Activated CD4-positive, alpha-beta T cell treated with anti-CD3 and anti-CD28 coated beads, Interleukin-2, amount 10 ng/mL, durations not matched to agents 24 days and 14 days (primary cell): ENCODE data around the gene DENND6A. TPM values are rescaled to one million over a fixed set of nuclear protein-coding genes. Genes with fewer than 3 reads are reported as not detected.
A peak's percentile ranks its signal among the peaks of the same experiment; 100 is the strongest.

Experiments
- DNase-seq: peaks from one replicate; pipeline ENCODE4 v3.0.0; 2022
- H3K27ac Mint-ChIP-seq: one replicate; pipeline ENCODE4 v1.8.0; 2022; ENCODE audit warnings: mild to moderate bottlenecking, mixed read lengths
- H3K27me3 Mint-ChIP-seq: one replicate; pipeline ENCODE4 v1.8.0; 2022; ENCODE audit warnings: mixed read lengths
- H3K36me3 Mint-ChIP-seq: one replicate; pipeline ENCODE4 v1.8.0; 2022; ENCODE audit warnings: low read depth, mild to moderate bottlenecking, mixed read lengths
- H3K4me1 Mint-ChIP-seq: one replicate; pipeline ENCODE4 v1.8.0; 2021; ENCODE audit warnings: mixed read lengths
- H3K4me3 Mint-ChIP-seq: one replicate; pipeline ENCODE4 v1.8.0; 2022; ENCODE audit warnings: mild to moderate bottlenecking, moderate library complexity, mixed read lengths
- H3K9me3 Mint-ChIP-seq: one replicate; pipeline ENCODE4 v1.8.0; 2021; ENCODE audit warnings: mixed read lengths
- intact Hi-C: fragments of 100-400 bp; cut with micrococcal nuclease; formaldehyde crosslinking; loops from one replicate; pipeline ENCODE4 v1.15.1; 2023
- total RNA-seq: library from RNA; stranded (reverse); gene quantifications from 2 replicates; pipeline ENCODE4 v1.2.3, GENCODE V29; 2022

DENND6A gene, protein sequence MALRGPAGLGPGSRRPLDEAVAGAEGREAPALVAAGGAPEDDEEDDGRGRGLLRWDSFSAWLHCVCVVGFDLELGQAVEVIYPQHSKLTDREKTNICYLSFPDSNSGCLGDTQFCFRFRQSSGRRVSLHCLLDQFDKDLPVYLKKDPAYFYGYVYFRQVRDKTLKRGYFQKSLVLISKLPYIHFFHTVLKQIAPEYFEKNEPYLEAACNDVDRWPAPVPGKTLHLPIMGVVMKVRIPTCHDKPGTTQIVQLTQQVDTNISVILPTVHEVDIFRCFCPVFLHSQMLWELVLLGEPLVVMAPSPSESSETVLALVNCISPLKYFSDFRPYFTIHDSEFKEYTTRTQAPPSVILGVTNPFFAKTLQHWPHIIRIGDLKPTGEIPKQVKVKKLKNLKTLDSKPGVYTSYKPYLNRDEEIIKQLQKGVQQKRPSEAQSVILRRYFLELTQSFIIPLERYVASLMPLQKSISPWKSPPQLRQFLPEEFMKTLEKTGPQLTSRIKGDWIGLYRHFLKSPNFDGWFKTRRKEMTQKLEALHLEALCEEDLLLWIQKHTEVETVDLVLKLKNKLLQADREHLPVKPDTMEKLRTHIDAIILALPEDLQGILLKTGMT
- total RNA-seq = 20.8 and 25.2 TPM in 2 replicates

DNA sequence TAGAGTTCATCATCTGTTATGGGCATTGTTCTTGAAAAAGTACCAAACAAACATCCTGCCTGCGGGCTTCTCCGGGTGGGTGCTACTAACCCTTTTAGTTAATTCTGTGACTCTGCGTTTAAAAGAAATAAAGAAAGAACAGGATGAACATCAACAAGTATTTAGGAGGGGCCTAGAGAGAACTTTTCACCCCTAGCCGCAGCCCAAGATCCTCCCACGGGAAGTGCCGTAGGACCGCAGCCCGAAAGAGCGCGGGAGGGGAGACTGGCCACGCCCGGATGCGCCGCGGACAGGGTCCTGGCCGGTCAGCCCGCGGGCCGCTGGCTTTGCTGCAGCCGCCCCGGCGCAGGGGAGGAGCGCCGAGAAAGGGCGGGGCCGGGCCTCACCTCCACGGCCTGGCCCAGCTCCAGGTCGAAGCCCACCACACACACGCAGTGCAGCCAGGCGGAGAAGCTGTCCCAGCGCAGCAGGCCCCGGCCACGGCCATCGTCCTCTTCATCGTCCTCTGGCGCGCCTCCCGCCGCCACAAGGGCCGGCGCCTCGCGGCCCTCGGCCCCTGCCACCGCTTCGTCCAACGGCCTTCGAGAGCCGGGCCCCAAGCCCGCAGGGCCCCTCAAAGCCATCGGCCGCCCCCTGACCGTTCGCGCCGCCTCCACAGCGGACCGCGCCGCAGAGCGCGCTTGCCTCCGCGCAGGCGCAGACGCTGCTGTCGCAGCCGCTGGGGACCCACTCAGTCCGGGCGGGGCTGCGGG, at the start of gene DENND6A:
TSS of gene DENND6A (minus strand) at position 682 of the 752 bp plus-strand sequence. CDS start at position 623, 59 bp downstream.
- Mint-ChIP-seq H3K27me3 (no peaks in the 10 kb centered on the region), H3K4me1 (peaks cover 22% of the 10 kb centered on the region), H3K9me3 (no peaks in the 10 kb centered on the region), H3K36me3 (peaks cover 2% of the 10 kb centered on the region), H3K27ac (peak within 1 kb of the TSS; percentile 96), H3K4me3 (peak within 1 kb of the TSS; percentile 87)
- intact Hi-C loops = loop anchor here (1.0 to 5.0 kb wide), 6 partner anchors 22 to 1010 kb away; partner anchors contain the start of genes APPL1, ARF4, PDE12 and TASOR
- peak; percentile 98 for DNase-seq

DNA sequence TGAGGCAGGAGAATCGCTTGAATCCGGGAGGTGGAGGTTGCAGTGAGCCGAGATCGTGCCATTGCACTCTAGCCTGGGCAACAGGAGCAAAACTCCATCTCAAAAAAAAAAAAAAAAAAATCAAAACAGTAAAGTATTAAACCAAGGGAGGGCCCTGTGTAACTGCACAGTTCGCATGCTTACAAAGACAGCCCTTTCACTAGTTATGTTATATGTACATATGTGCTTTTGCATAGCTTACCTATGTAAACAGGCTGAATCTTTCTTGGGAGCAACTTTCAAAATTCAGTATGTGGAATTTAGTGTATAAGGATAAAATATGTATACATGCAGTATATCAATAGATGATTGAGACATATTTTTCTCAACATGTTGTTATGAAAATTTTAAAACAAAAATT, 47.1 kb upstream of the DENND6A start:
- no peak overlapping the region for H3K4me3 Mint-ChIP-seq
- peaks cover 7% of the 10 kb centered on the region for H3K27me3 Mint-ChIP-seq
- no peaks in the 10 kb centered on the region for H3K9me3 Mint-ChIP-seq
- H3K36me3 Mint-ChIP-seq = no peaks in the 10 kb centered on the region
- intact Hi-C loops = no loop called here
- no peak overlapping the region for H3K27ac Mint-ChIP-seq
- no peak for DNase-seq
- H3K4me1 Mint-ChIP-seq = no peaks in the 10 kb centered on the region

DNA sequence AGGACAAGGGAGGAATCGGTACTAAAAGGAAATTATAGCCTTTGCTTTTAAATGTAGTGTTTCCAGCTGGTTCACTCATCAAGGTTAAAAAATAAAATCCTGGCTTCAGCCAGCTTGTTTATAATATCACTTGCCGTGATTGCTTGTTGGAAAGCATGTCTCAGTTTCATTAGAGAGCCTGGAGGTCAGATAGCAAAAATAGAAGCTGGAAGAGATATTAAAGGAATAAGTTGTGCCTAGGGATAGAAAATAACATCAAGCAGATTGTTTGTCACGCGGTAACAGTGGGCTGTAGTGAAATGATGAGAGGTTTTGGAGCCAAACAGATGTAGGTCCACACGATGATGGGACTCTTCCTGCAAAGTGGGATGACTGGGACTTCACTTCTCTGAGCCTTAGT, 45.5 kb upstream of the DENND6A start:
- Mint-ChIP-seq H3K9me3 (no peaks in the 10 kb centered on the region), H3K27ac (no peak overlapping the region), H3K27me3 (peaks cover 5% of the 10 kb centered on the region), H3K36me3 (no peaks in the 10 kb centered on the region), H3K4me3 (no peak overlapping the region), H3K4me1 (no peaks in the 10 kb centered on the region)
- DNase-seq = no peak
- intact Hi-C loops = no loop called here

DNA sequence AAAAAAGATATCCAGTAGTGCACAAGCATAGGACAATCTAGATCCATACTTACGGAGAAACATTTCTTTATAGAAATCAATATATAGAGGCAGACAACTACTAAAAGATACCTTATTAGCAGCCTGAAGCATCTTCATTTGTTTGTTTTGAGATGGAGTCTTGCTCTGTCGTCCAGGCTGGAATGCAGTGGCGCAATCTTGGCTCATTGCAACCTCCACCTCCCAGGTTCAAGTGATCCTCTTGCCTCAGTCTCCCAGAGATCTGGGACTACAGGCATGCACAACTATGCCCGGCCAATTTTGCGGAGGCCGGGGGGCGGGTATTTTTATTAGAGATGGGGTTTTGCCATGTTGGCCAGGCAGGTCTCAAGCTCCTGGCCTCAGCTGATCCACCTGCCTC, 45.0 kb upstream of the DENND6A start:
- H3K36me3 Mint-ChIP-seq = no peaks in the 10 kb centered on the region
- intact Hi-C loops = no loop called here
- peaks cover 5% of the 10 kb centered on the region for H3K27me3 Mint-ChIP-seq
- no peaks in the 10 kb centered on the region for H3K4me1 Mint-ChIP-seq
- H3K4me3 Mint-ChIP-seq = no peak overlapping the region
- DNase-seq = no peak
- no peak overlapping the region for H3K27ac Mint-ChIP-seq
- no peaks in the 10 kb centered on the region for H3K9me3 Mint-ChIP-seq

DNA sequence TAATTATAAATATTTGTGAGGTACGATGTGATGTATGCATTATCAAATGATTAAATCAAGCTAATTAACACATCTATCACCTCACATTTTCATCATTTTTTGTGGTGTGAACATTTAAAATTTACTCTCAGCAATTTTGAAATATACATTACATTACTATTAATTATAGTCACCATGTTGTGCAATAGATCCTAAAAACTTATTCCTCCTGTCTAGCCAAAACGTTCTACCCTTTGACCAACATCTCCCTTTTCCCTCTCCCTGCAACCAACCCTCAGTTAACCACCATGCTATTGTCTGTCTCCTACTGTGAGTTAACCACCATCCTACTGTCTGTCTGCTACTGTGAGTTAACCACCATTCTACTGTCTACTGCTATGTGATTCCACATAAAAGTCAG, 42.5 kb upstream of the DENND6A start:
- no peak for DNase-seq
- no peaks in the 10 kb centered on the region for H3K4me1 Mint-ChIP-seq
- peaks cover 3% of the 10 kb centered on the region for H3K27me3 Mint-ChIP-seq
- H3K4me3 Mint-ChIP-seq = no peak overlapping the region
- intact Hi-C loops = no loop called here
- H3K27ac Mint-ChIP-seq = no peak overlapping the region
- H3K9me3 Mint-ChIP-seq = no peaks in the 10 kb centered on the region
- no peaks in the 10 kb centered on the region for H3K36me3 Mint-ChIP-seq

DNA sequence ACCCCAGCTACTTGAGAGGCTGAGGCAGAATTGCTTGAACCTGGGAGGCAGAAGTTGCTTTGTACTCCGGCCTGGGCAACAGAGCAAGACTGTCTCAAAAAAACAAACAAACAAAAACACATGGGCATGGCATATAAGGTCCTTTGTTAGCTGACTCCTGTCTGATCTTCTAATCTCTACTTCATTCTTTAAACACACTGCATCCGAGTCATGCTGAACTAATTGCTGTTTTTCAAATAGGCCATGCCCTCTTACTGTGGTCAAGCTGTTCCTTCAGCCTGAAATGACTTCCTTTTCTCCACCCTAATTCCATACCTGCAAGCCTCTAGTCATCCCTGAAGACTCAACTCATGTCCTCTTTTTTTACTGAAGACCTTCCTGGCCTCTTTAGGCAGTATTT, 40.9 kb upstream of the DENND6A start:
- H3K4me3 Mint-ChIP-seq = no peak overlapping the region
- intact Hi-C loops = no loop called here
- no peaks in the 10 kb centered on the region for H3K9me3 Mint-ChIP-seq

DNA sequence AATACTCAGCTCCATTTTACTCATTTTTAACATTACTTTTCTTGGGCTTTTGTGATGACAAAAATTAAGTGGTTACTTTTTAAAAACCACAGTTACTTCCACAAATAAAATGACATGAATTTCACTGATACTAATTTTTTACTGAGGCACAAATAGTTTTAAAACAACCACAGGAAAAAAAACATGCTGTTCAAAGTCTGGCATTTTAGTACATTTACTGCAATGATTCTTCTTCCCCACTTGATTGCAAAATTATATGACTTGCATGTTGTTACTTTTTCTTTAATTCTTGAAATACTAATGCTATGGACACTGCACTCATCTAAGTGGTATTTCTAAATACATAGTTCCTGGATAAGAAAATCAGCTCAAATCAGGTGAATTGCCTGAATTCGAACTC, 38.4 kb upstream of the DENND6A start:
- H3K36me3 Mint-ChIP-seq = no peaks in the 10 kb centered on the region
- no peaks in the 10 kb centered on the region for H3K9me3 Mint-ChIP-seq
- H3K27ac Mint-ChIP-seq = no peak overlapping the region
- intact Hi-C loops = no loop called here
- no peaks in the 10 kb centered on the region for H3K4me1 Mint-ChIP-seq
- H3K27me3 Mint-ChIP-seq = peaks cover 3% of the 10 kb centered on the region
- no peak for DNase-seq
- no peak overlapping the region for H3K4me3 Mint-ChIP-seq

More for the DNA sequence above, 40.9 kb upstream of the DENND6A start:
- no peaks in the 10 kb centered on the region for H3K36me3 Mint-ChIP-seq
- H3K4me1 Mint-ChIP-seq = no peaks in the 10 kb centered on the region
- no peak overlapping the region for H3K27ac Mint-ChIP-seq
- DNase-seq = no peak
- peaks cover 3% of the 10 kb centered on the region for H3K27me3 Mint-ChIP-seq

GRCh38 chr3:57730682-57731081, 37.8 kb upstream of the DENND6A start:
- intact Hi-C loops = no loop called here
- no peaks in the 10 kb centered on the region for H3K4me1 Mint-ChIP-seq
- no peak overlapping the region for H3K4me3 Mint-ChIP-seq
- DNase-seq = no peak
- no peaks in the 10 kb centered on the region for H3K9me3 Mint-ChIP-seq
- H3K27me3 Mint-ChIP-seq = peaks cover 3% of the 10 kb centered on the region
- no peaks in the 10 kb centered on the region for H3K36me3 Mint-ChIP-seq
- H3K27ac Mint-ChIP-seq = no peak overlapping the region

DNA sequence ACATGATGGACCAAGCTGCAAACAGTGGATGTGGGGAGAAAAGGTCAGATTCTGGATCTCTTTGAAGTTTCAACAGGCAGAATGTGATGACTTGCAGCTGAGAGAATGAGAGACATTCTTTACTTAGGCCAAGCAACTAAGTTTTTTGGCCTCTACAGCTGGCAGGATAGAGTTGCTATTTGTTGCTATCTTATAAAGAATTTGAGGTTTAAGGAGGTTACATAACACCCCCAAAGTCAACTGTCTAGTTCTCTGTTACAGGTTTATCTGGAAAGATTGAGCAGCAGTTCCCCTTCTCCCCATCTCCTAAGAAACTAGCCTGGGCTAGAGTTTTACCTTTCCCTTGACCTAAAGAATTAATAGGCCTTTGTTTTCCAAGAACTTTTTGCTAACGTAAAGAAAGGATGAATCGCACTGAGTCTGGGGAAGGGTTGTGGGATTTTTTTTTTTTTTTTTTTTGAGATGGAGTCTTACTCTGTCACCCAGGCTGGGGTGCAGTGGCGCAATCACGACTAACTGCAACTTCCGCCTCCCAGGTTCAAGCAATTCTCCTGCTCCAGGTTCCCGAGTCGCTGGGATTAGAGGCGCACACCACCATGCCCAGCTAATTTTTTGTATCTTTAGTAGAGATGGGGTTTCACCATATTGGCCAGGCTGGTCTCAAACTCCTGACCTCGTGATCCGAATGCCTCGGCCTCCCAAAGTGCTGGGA, 36.6 kb upstream of the DENND6A start:
- DNase-seq = no peak
- H3K36me3 Mint-ChIP-seq = no peaks in the 10 kb centered on the region
- no peak overlapping the region for H3K27ac Mint-ChIP-seq
- no peak overlapping the region for H3K4me3 Mint-ChIP-seq
- H3K27me3 Mint-ChIP-seq = no peaks in the 10 kb centered on the region
- H3K9me3 Mint-ChIP-seq = no peaks in the 10 kb centered on the region
- intact Hi-C loops = no loop called here
- no peaks in the 10 kb centered on the region for H3K4me1 Mint-ChIP-seq

DNA sequence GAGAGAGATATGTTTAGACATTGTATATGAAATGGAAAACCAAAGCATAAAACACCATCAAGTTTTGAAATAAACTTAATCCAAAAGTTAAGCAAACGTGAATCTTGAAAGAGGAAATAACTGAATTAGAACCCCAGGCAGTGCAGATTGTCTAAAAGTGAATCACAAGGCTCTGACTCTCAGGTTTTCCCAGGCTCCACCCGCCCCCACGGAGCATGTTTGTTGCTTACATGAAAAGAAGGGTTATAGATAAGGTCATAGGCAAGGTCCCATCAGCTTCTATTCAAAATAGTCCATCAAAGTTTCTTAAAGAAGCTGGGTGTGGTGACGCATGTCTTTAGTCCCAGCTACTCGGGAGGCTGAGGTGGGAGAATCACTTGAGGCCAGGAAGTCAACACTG, 34.2 kb upstream of the DENND6A start:
- H3K27ac Mint-ChIP-seq = no peak overlapping the region
- no peak overlapping the region for H3K4me3 Mint-ChIP-seq
- H3K36me3 Mint-ChIP-seq = no peaks in the 10 kb centered on the region
- H3K9me3 Mint-ChIP-seq = no peaks in the 10 kb centered on the region
- no peaks in the 10 kb centered on the region for H3K4me1 Mint-ChIP-seq
- no peak for DNase-seq
- H3K27me3 Mint-ChIP-seq = peaks cover 4% of the 10 kb centered on the region
- intact Hi-C loops = no loop called here

DNA sequence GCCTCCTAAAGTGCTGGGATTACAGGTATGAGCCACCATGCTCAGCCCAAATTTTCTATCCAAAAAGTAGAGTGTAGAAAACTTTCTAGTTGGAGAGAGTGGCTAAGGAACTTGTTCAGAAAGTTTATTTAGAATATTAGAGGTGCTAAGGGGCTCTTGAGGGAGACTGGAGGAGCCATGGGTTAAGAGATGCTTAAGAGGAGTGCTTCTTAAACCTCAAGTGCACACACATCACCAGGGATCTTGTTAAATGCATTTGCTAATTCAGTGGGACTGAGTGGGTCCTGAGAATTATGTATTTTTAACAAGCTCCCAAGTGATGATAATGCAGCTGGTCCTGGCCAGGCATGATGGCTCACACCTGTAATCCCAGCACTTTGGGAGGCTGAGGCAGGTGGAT, 33.5 kb upstream of the DENND6A start:
- Mint-ChIP-seq H3K9me3 (no peaks in the 10 kb centered on the region), H3K27me3 (peaks cover 8% of the 10 kb centered on the region), H3K4me1 (no peaks in the 10 kb centered on the region), H3K27ac (no peak overlapping the region), H3K36me3 (no peaks in the 10 kb centered on the region), H3K4me3 (no peak overlapping the region)
- DNase-seq = no peak
- intact Hi-C loops = no loop called here

GRCh38 chr3:57718118-57718517, 25.2 kb upstream of the DENND6A start:
- no peak for DNase-seq
- no peaks in the 10 kb centered on the region for H3K36me3 Mint-ChIP-seq
- H3K27me3 Mint-ChIP-seq = peaks cover 10% of the 10 kb centered on the region
- intact Hi-C loops = no loop called here
- no peaks in the 10 kb centered on the region for H3K4me1 Mint-ChIP-seq
- H3K27ac Mint-ChIP-seq = no peak overlapping the region
- H3K4me3 Mint-ChIP-seq = no peak overlapping the region
- H3K9me3 Mint-ChIP-seq = no peaks in the 10 kb centered on the region

DNA sequence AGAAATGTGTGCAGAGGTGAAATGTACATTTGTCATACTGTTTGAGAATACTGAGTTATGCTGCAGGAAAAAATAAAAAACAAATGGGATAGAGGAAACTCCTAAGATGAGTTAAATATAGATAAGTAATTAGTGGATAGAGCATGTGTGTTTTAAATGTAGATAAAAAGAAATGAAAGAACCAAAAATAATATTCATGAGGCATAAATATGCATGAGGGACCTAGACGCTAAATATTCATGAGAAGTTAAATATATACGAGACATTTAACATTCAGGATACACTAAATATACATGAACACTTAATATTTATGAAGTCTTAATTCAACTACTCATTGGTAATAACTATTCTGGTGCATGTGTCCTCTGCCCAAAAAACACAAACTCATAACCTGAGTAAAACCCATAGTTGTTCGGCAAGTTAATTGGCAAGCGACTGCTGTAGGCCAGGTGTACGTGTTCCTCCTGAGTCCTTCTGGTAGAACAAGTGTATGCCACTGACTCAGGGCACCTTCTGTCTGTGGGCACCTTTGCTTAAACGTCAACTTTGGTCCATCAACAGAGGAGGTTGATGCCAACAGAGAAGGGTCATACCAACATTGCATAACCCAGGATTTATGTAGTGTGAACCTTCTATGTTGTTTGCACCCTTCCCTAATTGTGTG, 24.5 kb upstream of the DENND6A start:
- no peak for DNase-seq
- intact Hi-C loops = no loop called here
- no peaks in the 10 kb centered on the region for H3K36me3 Mint-ChIP-seq
- no peaks in the 10 kb centered on the region for H3K4me1 Mint-ChIP-seq
- no peak overlapping the region for H3K27ac Mint-ChIP-seq
- no peak overlapping the region for H3K4me3 Mint-ChIP-seq
- H3K9me3 Mint-ChIP-seq = no peaks in the 10 kb centered on the region
- peaks cover 8% of the 10 kb centered on the region for H3K27me3 Mint-ChIP-seq
